ENCODE measurements around the gene POM121L2. TPM values are rescaled to one million over a fixed set of nuclear protein-coding genes. Genes with fewer than 3 reads are reported as not detected.

The POM121L2 gene
- total RNA-seq (not detected), polyA plus RNA-seq (not detected), total RNA-seq (0 to 0.07 (median 0) reads per million in 6 experiments)

DNA sequence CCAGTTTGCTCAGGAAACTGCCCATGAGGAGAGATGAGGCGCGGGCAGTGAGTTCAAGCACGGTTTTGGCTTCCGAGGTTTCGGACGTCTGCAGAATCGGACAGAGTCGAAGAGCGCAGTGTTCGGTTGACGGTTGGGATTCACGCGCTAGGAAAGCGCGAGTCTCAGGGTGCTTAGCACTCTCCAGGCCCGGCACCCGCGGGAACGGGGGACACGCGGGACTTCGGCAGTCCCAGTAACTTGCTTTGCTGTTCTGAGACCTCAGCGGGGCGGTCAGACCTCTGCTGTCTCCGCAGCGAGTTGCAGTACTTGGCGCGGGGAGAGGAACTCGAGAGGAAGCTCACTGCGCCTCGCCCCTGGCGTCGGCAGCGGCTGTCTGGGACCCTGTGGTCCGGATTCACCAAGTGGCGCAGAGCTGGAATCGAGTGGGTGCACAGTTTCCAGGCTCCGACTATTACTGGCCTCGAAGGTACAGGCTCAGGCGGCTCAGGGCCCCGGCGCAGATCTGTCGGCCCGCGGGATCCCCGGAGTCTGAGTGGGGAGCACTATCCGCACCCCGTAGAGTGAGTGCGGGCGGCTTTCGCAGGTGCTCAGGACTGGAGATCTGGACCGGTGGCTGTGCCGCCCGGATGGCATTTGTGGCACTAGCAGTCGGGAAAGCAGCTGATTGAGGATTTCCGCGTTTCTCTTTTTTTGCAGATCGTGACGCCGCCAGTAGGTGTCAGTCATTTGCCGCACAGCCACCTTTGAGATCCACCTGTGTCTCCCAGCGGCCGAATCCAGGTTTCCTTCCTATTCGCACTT, at the start of gene POM121L2:
POM121L2 (minus strand) TSS at position 128 of the 804 bp plus-strand sequence; CDS start at position 25, 103 bp downstream.
- DNase-seq (peak; percentile 23 to 75 (median 62)), ATAC-seq (peak; percentile 76 to 82)
- no peaks in the 10 kb centered on the region for H3K9me3 Mint-ChIP-seq
- peak within 1 kb of the TSS in 5 of 10 donors; percentile 4 to 68 (median 37) for H3K27ac Mint-ChIP-seq
- peaks cover 7 to 12% (median 11%) of the 10 kb centered on the region in 4 donors for H3K4me1 Mint-ChIP-seq
- no peaks in the 10 kb centered on the region for H3K36me3 Mint-ChIP-seq
- POLR2A ChIA-PET = interaction anchor here (0.5 to 0.8 kb wide), 2 partner anchors 65 to 227 kb away, joined by 4 read pairs; no protein-coding TSS in a partner anchor
- peak within 1 kb of the TSS; percentile 75 to 89 (median 81) for H3K4me3 Mint-ChIP-seq
- H3K27me3 Mint-ChIP-seq = peaks cover 47 to 89% (median 70%) of the 10 kb centered on the region in 5 donors

GRCh38 chr6:27359231-27359630, 47.2 kb upstream of the POM121L2 start:
- no peak for DNase-seq
- H3K27ac Mint-ChIP-seq = no peak overlapping the region
- H3K27me3 Mint-ChIP-seq = peaks cover 0 to 2% (median 0%) of the 10 kb centered on the region in 5 donors
- H3K36me3 Mint-ChIP-seq = peaks cover 43 to 65% (median 50%) of the 10 kb centered on the region in 3 donors
- peaks cover 26 to 80% (median 64%) of the 10 kb centered on the region in 9 donors for H3K9me3 Mint-ChIP-seq
- H3K4me3 Mint-ChIP-seq = peak overlapping the region in 1 of 10 donors; percentile 13
- ATAC-seq = no peak
- H3K4me1 Mint-ChIP-seq = no peaks in the 10 kb centered on the region
- POLR2A ChIA-PET = no interaction called here

DNA sequence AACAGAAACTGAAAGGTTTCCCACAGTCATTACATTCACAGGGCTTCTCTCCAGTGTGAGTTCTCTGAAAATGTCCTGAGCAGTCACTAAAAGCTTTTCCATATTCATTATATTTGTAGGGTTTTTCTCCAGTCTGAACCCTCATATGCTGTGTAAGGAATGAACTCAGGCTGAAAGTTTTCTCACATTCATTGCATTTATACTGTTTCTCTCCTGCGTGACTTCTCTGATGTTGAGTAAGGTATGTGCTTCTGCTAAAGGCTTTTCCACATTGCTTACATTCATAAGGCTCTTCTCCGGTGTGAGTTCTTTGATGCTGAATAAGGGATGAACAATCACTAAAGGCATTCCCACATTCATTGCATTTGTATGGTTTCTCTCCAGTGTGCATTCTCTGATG, 46.7 kb upstream of the POM121L2 start:
- Mint-ChIP-seq H3K9me3 (peaks cover 26 to 84% (median 67%) of the 10 kb centered on the region in 9 donors), H3K36me3 (peaks cover 45 to 64% (median 46%) of the 10 kb centered on the region in 3 donors), H3K27ac (no peak overlapping the region), H3K4me1 (no peaks in the 10 kb centered on the region), H3K4me3 (no peak overlapping the region), H3K27me3 (peaks cover 0 to 2% (median 0%) of the 10 kb centered on the region in 5 donors)
- ATAC-seq = no peak
- DNase-seq = no peak
- POLR2A ChIA-PET = no interaction called here

DNA sequence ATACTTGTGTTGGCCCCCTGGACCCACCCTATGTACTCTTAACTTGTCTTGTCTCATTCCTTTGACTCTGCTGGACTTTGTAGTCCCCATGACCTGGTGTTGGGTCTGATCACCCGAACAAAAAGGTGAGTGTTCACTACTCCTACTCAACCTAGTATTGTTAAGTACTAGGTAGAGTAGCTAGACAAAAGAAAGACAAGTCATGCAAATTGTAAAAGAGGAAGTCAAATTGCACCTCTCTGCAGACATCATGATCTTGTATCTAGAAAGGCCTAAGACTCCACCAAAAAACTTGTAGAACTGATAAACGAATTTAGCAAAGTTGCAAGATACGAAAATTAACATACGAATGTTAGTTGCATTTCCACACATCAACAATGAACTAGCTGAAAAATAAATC, 40.8 kb upstream of the POM121L2 start:
- Mint-ChIP-seq H3K27ac (peak overlapping the region in 2 of 10 donors; percentile 2 to 34), H3K4me1 (no peaks in the 10 kb centered on the region), H3K4me3 (no peak overlapping the region), H3K36me3 (peaks cover 5 to 42% (median 30%) of the 10 kb centered on the region in 3 donors), H3K9me3 (peaks cover 13 to 78% (median 51%) of the 10 kb centered on the region in 9 donors), H3K27me3 (peaks cover 0 to 4% (median 0%) of the 10 kb centered on the region in 5 donors)
- no peak for DNase-seq
- ATAC-seq = no peak
- POLR2A ChIA-PET = no interaction called here

DNA sequence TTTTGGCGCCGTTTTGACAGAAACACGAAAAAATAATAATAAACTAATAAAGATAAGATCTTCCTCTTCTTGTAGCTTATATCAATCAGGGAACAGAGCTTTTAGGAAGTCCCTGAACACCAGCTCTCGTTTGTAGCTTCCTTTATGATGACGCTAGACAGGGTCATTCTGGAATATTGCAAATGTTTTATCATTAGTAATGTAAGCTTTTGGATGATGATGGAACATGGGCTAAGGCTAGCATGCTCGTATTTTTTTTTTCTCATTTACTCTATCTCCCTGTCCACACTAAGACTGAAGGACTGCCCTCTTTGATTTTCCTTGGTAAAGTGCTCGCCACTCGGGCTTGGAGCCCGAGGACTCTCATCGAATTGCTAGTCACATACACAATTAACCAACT, 22.1 kb upstream of the POM121L2 start:
- Mint-ChIP-seq H3K27me3 (peaks cover 6 to 37% (median 25%) of the 10 kb centered on the region in 5 donors), H3K4me1 (peaks cover 7 to 14% (median 11%) of the 10 kb centered on the region in 4 donors), H3K4me3 (peak overlapping the region in 5 of 10 donors; percentile 9 to 54 (median 41)), H3K36me3 (peaks cover 0 to 3% (median 3%) of the 10 kb centered on the region in 3 donors), H3K9me3 (peaks cover 0 to 6% (median 0%) of the 10 kb centered on the region in 9 donors), H3K27ac (peak overlapping the region in 1 of 10 donors; percentile 19)
- ATAC-seq (no peak), DNase-seq (no peak)
- POLR2A ChIA-PET = interaction anchor here (1.0 to 1.9 kb wide), 3 partner anchors 11 to 145 kb away, joined by 3 to 6 read pairs (median 3); no protein-coding TSS in a partner anchor

DNA sequence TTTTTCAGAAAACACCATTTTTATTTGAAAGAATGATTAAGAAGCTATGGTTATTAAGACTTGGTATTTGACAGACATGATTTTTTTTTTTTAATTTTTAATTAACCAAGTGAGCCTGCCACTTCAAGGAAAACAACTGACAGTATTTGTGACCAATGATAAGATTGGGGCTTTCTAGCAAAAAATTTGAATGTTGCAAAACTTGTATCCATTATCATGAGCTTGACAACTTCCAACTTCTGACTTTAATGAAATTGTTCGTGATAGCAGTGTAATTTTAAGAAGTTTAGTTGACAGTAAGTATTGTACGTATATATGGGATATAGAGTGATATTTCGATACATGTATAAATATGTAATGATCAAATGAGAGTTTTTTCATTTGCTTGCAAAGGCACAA, 21.6 kb upstream of the POM121L2 start:
- H3K4me1 Mint-ChIP-seq = peaks cover 7 to 14% (median 11%) of the 10 kb centered on the region in 4 donors
- H3K36me3 Mint-ChIP-seq = peaks cover 0 to 3% (median 3%) of the 10 kb centered on the region in 3 donors
- H3K9me3 Mint-ChIP-seq = peaks cover 0 to 6% (median 0%) of the 10 kb centered on the region in 9 donors
- DNase-seq = no peak
- POLR2A ChIA-PET = interaction anchor here (1.0 to 1.9 kb wide), 2 partner anchors 11 to 146 kb away, joined by 3 to 6 read pairs; no protein-coding TSS in a partner anchor
- ATAC-seq = no peak
- H3K4me3 Mint-ChIP-seq = peak overlapping the region; percentile 81 to 99 (median 90)
- peaks cover 6 to 36% (median 20%) of the 10 kb centered on the region in 5 donors for H3K27me3 Mint-ChIP-seq
- H3K27ac Mint-ChIP-seq = peak overlapping the region in 2 of 10 donors; percentile 53 to 99

- Mint-ChIP-seq H3K4me1 (peaks cover 7 to 14% (median 11%) of the 10 kb centered on the region in 4 donors), H3K27me3 (peaks cover 0 to 33% (median 13%) of the 10 kb centered on the region in 5 donors), H3K4me3 (peak overlapping the region; percentile 81 to 99 (median 90)), H3K36me3 (peaks cover 0 to 3% (median 3%) of the 10 kb centered on the region in 3 donors), H3K27ac (peak overlapping the region; percentile 42 to 99 (median 79)), H3K9me3 (peaks cover 0 to 6% (median 0%) of the 10 kb centered on the region in 9 donors)
- DNase-seq (peak; percentile 33 to 84 (median 72)), ATAC-seq (peak; percentile 87 to 90)
- POLR2A ChIA-PET = interaction anchor here (1.1 to 1.9 kb wide), 2 partner anchors 44 to 146 kb away, joined by 3 to 6 read pairs; no protein-coding TSS in a partner anchor
These were observed 20.9 kb upstream of the POM121L2 start for GRCh38 chr6:27332692-27333641.

- H3K27me3 Mint-ChIP-seq = peaks cover 20 to 52% (median 36%) of the 10 kb centered on the region in 5 donors
- POLR2A ChIA-PET = no interaction called here
These were observed 15.1 kb upstream of the POM121L2 start for GRCh38 chr6:27327023-27327738.

GRCh38 chr6:27321901-27322300, 9.8 kb upstream of the POM121L2 start:
- POLR2A ChIA-PET = no interaction called here
- DNase-seq = no peak
- Mint-ChIP-seq H3K4me1 (no peaks in the 10 kb centered on the region), H3K9me3 (no peaks in the 10 kb centered on the region), H3K4me3 (no peak overlapping the region), H3K27me3 (peaks cover 27 to 78% (median 43%) of the 10 kb centered on the region in 5 donors), H3K27ac (no peak overlapping the region), H3K36me3 (no peaks in the 10 kb centered on the region)
- no peak for ATAC-seq

More at GRCh38 chr6:27327023-27327738, 15.1 kb upstream of the POM121L2 start:
- no peaks in the 10 kb centered on the region for H3K36me3 Mint-ChIP-seq
- peaks cover 0 to 6% (median 0%) of the 10 kb centered on the region in 9 donors for H3K9me3 Mint-ChIP-seq
- DNase-seq (no peak), ATAC-seq (no peak)
- H3K27ac Mint-ChIP-seq = no peak overlapping the region
- H3K4me3 Mint-ChIP-seq = no peak overlapping the region
- H3K4me1 Mint-ChIP-seq = peaks cover 0 to 3% (median 1%) of the 10 kb centered on the region in 4 donors

DNA sequence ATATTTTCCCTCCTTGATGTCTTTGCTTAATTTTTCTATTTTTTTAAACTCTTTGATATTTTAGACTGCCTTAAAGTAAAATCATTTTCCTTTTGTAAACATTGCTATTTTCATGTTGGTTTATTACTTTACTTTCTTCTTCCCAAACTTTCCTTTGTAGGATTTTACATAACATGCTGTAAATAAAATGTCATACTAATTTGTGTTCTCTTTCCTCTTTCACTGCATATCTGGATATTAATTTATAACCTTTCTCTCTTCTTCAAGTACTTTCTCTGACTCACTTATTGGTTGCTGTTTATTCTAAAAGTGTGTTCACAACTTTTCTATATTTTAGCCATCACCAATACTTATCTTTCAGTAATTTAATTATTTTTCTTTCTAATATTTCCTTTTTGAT, 9.3 kb upstream of the POM121L2 start:
- DNase-seq (no peak), ATAC-seq (no peak)
- H3K4me1 Mint-ChIP-seq = no peaks in the 10 kb centered on the region
- peaks cover 27 to 78% (median 42%) of the 10 kb centered on the region in 5 donors for H3K27me3 Mint-ChIP-seq
- POLR2A ChIA-PET = no interaction called here
- H3K9me3 Mint-ChIP-seq = no peaks in the 10 kb centered on the region
- no peak overlapping the region for H3K27ac Mint-ChIP-seq
- no peak overlapping the region for H3K4me3 Mint-ChIP-seq
- no peaks in the 10 kb centered on the region for H3K36me3 Mint-ChIP-seq

DNA sequence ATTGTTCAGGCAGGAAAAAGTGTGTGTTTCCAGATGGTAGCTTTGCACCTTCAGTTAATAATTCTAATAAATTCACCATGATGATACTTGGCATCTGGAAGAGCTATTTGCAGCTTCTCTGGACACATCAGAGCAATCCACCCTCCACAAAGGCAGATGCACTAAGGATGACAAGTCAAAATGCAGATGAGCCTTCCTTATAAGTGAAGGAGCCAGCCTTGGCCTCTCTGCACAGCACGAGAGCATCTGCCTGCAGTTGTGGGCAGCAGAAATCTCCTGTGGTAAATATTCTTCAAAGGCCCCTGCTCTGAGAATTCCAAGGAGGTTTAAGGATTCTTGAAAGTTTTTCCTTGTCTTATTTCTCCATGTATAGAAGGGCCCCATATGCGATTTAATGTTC, 6.9 kb upstream of the POM121L2 start:
- no peak for DNase-seq
- H3K9me3 Mint-ChIP-seq = no peaks in the 10 kb centered on the region
- H3K4me3 Mint-ChIP-seq = no peak overlapping the region
- POLR2A ChIA-PET = no interaction called here
- H3K27ac Mint-ChIP-seq = no peak overlapping the region
- peaks cover 28 to 83% (median 44%) of the 10 kb centered on the region in 5 donors for H3K27me3 Mint-ChIP-seq
- no peaks in the 10 kb centered on the region for H3K4me1 Mint-ChIP-seq
- no peak for ATAC-seq
- no peaks in the 10 kb centered on the region for H3K36me3 Mint-ChIP-seq

Measured in naive thymus-derived CD8-positive, alpha-beta T cell (primary cell).